HCT116 (cell line): ENCODE measurements around the gene ENPP3. TPM values are rescaled to one million over a fixed set of nuclear protein-coding genes. Genes with fewer than 3 reads are reported as not detected.

Source experiments
- ATAC-seq: fragments of 200-7000 bp; cut with Tn5 transposase; 2 replicates; pipeline ENCODE4 v1.9.1; 2020; ENCODE audit warnings: mild to moderate bottlenecking, moderate library complexity
- BruUV-seq: library from RNA; stranded (reverse); fragments of 400-500 nt; replicated peaks from 2 replicates; lab custom pipeline; 2021; lab: Mats Ljungman, UMichigan
- CTCF ChIA-PET: fragments of 300-600 bp; sonication (Branson Sonifier 250); formaldehyde crosslinking; loops from one replicate; lab custom pipeline; 2021; ENCODE audit warnings: antibody characterized with exemption; lab: Charles Lee
- POLR2A ChIA-PET: fragments of 300-600, 350-600 bp; sonication (Branson Sonifier 250); formaldehyde crosslinking; loops from one replicate; lab custom pipeline; 2021; ENCODE audit warnings: antibody characterized with exemption; lab: Charles Lee
- RAD21 ChIA-PET, 2 experiments: fragments of 300-600 bp; sonication (Branson Sonifier 250); formaldehyde crosslinking; loops; one replicate each; lab custom pipeline; 2023; ENCODE audit warnings: low total read pairs in 2 of 2; ENCODE audit not compliant: uncharacterized antibody in 2 of 2, unreplicated experiment in 2 of 2, low non-redundant PET in 1 of 2; lab: Charles Lee
- DNase-seq: peaks from one replicate; pipeline ENCODE4 v3.0.0-alpha.2; 2010; ENCODE audit warnings: low read depth, low spot score
- H2AFZ ChIP-seq: fragments of 200-600 bp; shearing (Covaris generic), sonication (generic); 2 replicates; pipeline ENCODE4 v1.6.1; 2017; ENCODE audit warnings: low read depth, mixed run types, mixed read lengths, antibody characterized with exemption, low read length; ENCODE audit not compliant: poor library complexity, severe bottlenecking
- H3K27ac ChIP-seq: 2 replicates; pipeline ENCODE4 v1.5.1; 2012; ENCODE audit warnings: low read depth, low read length
- H3K27me3 ChIP-seq: fragments of 200-600 bp; sonication (generic); 2 replicates; pipeline ENCODE4 v1.6.1; 2016; ENCODE audit warnings: mixed run types, low read length, mixed read lengths; ENCODE audit not compliant: insufficient read depth
- H3K36me3 ChIP-seq, 2 experiments: fragments of 200-500 bp in 1 of 2; fragments of 200-600 bp in 1 of 2; sonication (Bioruptor generic) in 1 of 2; sonication (generic) in 1 of 2; 2 replicates each; pipeline versions ENCODE4 v1.5.1 to v1.6.1; 2014 to 2016; ENCODE audit warnings: low read length in 2 of 2, inconsistent platforms in 1 of 2, mixed read lengths in 1 of 2, mixed run types in 1 of 2; ENCODE audit not compliant: insufficient read depth in 2 of 2, control insufficient read depth in 1 of 2
- H3K4me1 ChIP-seq, 2 experiments: fragments of 200-600 bp in 1 of 2; sonication (generic) in 1 of 2; 2 replicates each; pipeline versions ENCODE4 v1.5.1 to v1.6.1; 2012 to 2017; ENCODE audit warnings: low read length in 2 of 2, inconsistent platforms in 1 of 2, mild to moderate bottlenecking in 1 of 2, mixed read lengths in 1 of 2, mixed run types in 1 of 2, moderate library complexity in 1 of 2; ENCODE audit not compliant: insufficient read depth in 2 of 2, control insufficient read depth in 1 of 2
- H3K4me2 ChIP-seq: fragments of 200-600 bp; sonication (generic); 2 replicates; pipeline ENCODE4 v1.6.1; 2017; ENCODE audit warnings: mixed run types, low read length, mixed read lengths
- H3K4me3 ChIP-seq, 2 experiments: fragments of 200-600 bp in 1 of 2; sonication (generic) in 1 of 2; replicated peaks in 1 of 2; 2 replicates each; pipeline ENCODE4 v1.5.1; 2011 to 2016; ENCODE audit warnings: low read length in 2 of 2, control low read depth in 1 of 2, low read depth in 1 of 2, mild to moderate bottlenecking in 1 of 2, mixed read lengths in 1 of 2, mixed run types in 1 of 2
- H3K79me2 ChIP-seq: fragments of 200-600 bp; sonication (generic); 2 replicates; pipeline ENCODE4 v1.6.1; 2017; ENCODE audit warnings: mild to moderate bottlenecking, mixed run types, low read length, moderate library complexity, mixed read lengths; ENCODE audit not compliant: insufficient read depth
- H3K9ac ChIP-seq: fragments of 200-600 bp; sonication (generic); 2 replicates; pipeline ENCODE4 v1.6.1; 2016; ENCODE audit warnings: low read length, mixed read lengths
- H3K9me2 ChIP-seq: fragments of 200-600 bp; sonication (generic), shearing (Covaris generic); 2 replicates; pipeline ENCODE4 v1.6.1; 2017; ENCODE audit warnings: mixed run types, mild to moderate bottlenecking, moderate library complexity; ENCODE audit not compliant: insufficient read depth
- H3K9me3 ChIP-seq, 2 experiments: fragments of 200-500 bp in 1 of 2; fragments of 200-600 bp in 1 of 2; sonication (Bioruptor generic) in 1 of 2; sonication (generic) in 1 of 2; 2 replicates each; pipeline ENCODE4 v1.6.1; 2014 to 2017; ENCODE audit warnings: low read length in 2 of 2, mixed read lengths in 2 of 2, inconsistent platforms in 1 of 2, low read depth in 1 of 2, mild to moderate bottlenecking in 1 of 2, mixed run types in 1 of 2, moderate library complexity in 1 of 2; ENCODE audit not compliant: control insufficient read depth in 1 of 2, insufficient read depth in 1 of 2
- H4K20me1 ChIP-seq: fragments of 200-600 bp; sonication (generic), shearing (Covaris generic); 2 replicates; pipeline ENCODE4 v1.6.1; 2017; ENCODE audit warnings: mixed run types, mild to moderate bottlenecking, moderate library complexity; ENCODE audit not compliant: insufficient read depth
- CBX3 ChIP-seq: IDR thresholded peaks from 2 replicates; pipeline ENCODE4 v1.6.1; 2012; ENCODE audit warnings: low read depth
- EGR1 ChIP-seq: IDR thresholded peaks from 2 replicates; pipeline ENCODE4 v1.6.1; 2012; ENCODE audit warnings: low read depth
- ELF1 ChIP-seq: IDR thresholded peaks from 2 replicates; pipeline ENCODE4 v1.6.1; 2012; ENCODE audit warnings: low read depth, borderline replicate concordance
- EZH2phosphoT487 ChIP-seq: fragments of 200-600 bp; IDR thresholded peaks from 2 replicates; pipeline ENCODE4 v1.6.1; 2018; ENCODE audit warnings: antibody characterized with exemption, borderline replicate concordance
- FOSL1 ChIP-seq: IDR thresholded peaks from 2 replicates; pipeline ENCODE4 v1.6.1; 2012; ENCODE audit warnings: low read depth
- POLR2AphosphoS5 ChIP-seq: IDR thresholded peaks from 2 replicates; pipeline ENCODE4 v1.6.1; 2011; ENCODE audit warnings: mild to moderate bottlenecking, low read depth, low read length, moderate library complexity
- SIN3A ChIP-seq: IDR thresholded peaks from 2 replicates; pipeline ENCODE4 v1.6.1; 2012; ENCODE audit warnings: low read depth
- SP1 ChIP-seq: IDR thresholded peaks from 2 replicates; pipeline ENCODE4 v1.6.1; 2012; ENCODE audit warnings: low read depth
- SRF ChIP-seq: IDR thresholded peaks from 2 replicates; pipeline ENCODE4 v1.6.1; 2012; ENCODE audit warnings: low read depth
- TCF7L2 ChIP-seq: IDR thresholded peaks from 2 replicates; pipeline ENCODE4 v1.7.0; 2011; ENCODE audit warnings: borderline replicate concordance, inconsistent platforms; ENCODE audit not compliant: insufficient read depth, insufficient read length; ENCODE audit errors: extremely low read depth
- YY1 ChIP-seq: IDR thresholded peaks from 2 replicates; pipeline ENCODE4 v1.6.1; 2011; ENCODE audit warnings: low read length, low read depth, moderate library complexity, mild to moderate bottlenecking; ENCODE audit not compliant: insufficient replicate concordance; ENCODE audit errors: extremely low read depth
- ZBTB33 ChIP-seq: IDR thresholded peaks from 2 replicates; pipeline ENCODE4 v1.6.1; 2011; ENCODE audit warnings: mild to moderate bottlenecking, low read length, moderate library complexity; ENCODE audit not compliant: insufficient replicate concordance; ENCODE audit errors: extremely low read depth
- ZFX ChIP-seq: fragments of 450-650 bp; IDR thresholded peaks from 2 replicates; pipeline ENCODE4 v1.6.1; 2017
- intact Hi-C: fragments of 100-400 bp; cut with micrococcal nuclease; formaldehyde crosslinking; loops from 2 replicates; pipeline ENCODE4 v1.10.0; 2022
- total RNA-seq: library from RNA; stranded (reverse); gene quantifications from one replicate; pipeline ENCODE4 v1.2.1, GENCODE V29; 2021; ENCODE audit not compliant: unreplicated experiment
- TF ChIP-seq, protein P1 (sequence below): IDR thresholded peaks from 2 replicates; pipeline ENCODE4 v1.6.1; 2012

The ENPP3 gene
- total RNA-seq, 1 experiment from 2014 or later = 0.15 TPM

GRCh38 chr6:131678442-131678841 lies 41.3 kb downstream of the ENPP3 start (continued):
- TF ChIP-seq TCF7L2 = no peak
- no peak for TF ChIP-seq YY1

DNA sequence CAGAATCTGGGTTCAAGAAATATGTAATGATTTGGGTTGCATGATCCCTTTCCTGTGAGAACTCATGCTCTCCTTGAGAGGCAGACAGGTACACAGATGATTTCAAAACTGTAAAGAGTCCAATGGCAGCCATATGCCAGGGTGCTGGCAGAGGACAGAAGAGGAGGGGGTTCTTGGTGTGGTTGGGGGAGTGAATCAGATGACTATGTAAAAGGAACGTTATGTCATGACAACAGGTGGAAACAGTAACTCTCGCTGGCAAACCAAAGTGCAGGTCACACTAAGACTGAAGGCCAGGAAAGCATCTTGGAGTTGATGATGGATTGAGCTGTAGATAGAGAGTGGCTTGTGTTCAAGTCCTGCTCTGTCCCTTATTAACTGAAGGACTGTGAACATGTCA lies 43.8 kb downstream of the ENPP3 start:
- H3K36me3 ChIP-seq = no peaks in the 10 kb centered on the region
- peaks cover 5% of the 10 kb centered on the region; the same call in 1 of the 2 replicates for H3K9me2 ChIP-seq
- no peaks in the 10 kb centered on the region for H3K27me3 ChIP-seq
- intact Hi-C loops = no loop called here
- H3K4me2 ChIP-seq = no peak overlapping the region
- no peaks in the 10 kb centered on the region for H3K4me1 ChIP-seq
- TF ChIP-seq, protein P1, sequence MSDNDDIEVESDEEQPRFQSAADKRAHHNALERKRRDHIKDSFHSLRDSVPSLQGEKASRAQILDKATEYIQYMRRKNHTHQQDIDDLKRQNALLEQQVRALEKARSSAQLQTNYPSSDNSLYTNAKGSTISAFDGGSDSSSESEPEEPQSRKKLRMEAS = no peak
- TF ChIP-seq CBX3 = no peak
- no peak for TF ChIP-seq SP1
- TF ChIP-seq SRF = no peak
- no peak for TF ChIP-seq EZH2phosphoT487
- no peaks in the 10 kb centered on the region for H4K20me1 ChIP-seq
- DNase-seq (no peak), ATAC-seq (no peak)
- H3K27ac ChIP-seq = no peak overlapping the region
- POLR2A ChIA-PET = interaction anchor here (0.5 kb wide), 1 partner anchor 451 kb away, joined by 5 read pairs; no protein-coding TSS in a partner anchor
- BruUV-seq = no TSS peak
- H2AFZ ChIP-seq = no peak overlapping the region
- RAD21 ChIA-PET = no interaction called here
- H3K9ac ChIP-seq = no peak overlapping the region
- H3K79me2 ChIP-seq = no peaks in the 10 kb centered on the region
- H3K9me3 ChIP-seq = no peaks in the 10 kb centered on the region
- CTCF ChIA-PET = no interaction called here
- no peak overlapping the region for H3K4me3 ChIP-seq

DNA sequence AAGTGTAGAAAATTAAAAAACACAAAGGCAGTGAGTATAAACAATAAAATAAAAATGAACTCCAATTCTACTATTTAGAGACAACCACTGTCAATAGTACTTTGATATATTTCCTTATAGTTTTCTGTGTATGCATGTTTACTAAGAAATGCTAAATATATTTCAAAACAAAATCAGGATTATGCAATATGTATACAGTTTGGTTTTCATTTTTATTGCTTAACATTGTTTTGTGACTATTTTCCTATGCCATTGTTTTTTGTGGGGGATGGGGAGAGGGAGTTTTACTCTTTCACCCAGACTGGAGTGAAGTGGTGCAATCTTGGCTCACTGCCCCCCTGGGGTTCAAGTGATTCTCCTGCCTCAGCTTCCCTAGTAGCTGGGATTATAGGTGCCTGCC lies 44.5 kb downstream of the ENPP3 start:
- H3K36me3 ChIP-seq = no peaks in the 10 kb centered on the region
- ATAC-seq = no peak
- no TSS peak for BruUV-seq

More for the DNA sequence above, 44.5 kb downstream of the ENPP3 start:
- ChIA-PET RAD21 (no interaction called here), POLR2A (no interaction called here), CTCF (no interaction called here)
- no peak overlapping the region for H3K9ac ChIP-seq
- H4K20me1 ChIP-seq = no peaks in the 10 kb centered on the region
- H3K4me2 ChIP-seq = no peak overlapping the region
- H3K27me3 ChIP-seq = no peaks in the 10 kb centered on the region
- H3K9me3 ChIP-seq = no peaks in the 10 kb centered on the region
- no peaks in the 10 kb centered on the region for H3K79me2 ChIP-seq
- DNase-seq = no peak
- no peak overlapping the region for H3K27ac ChIP-seq
- intact Hi-C loops = no loop called here
- no peaks in the 10 kb centered on the region for H3K4me1 ChIP-seq
- H3K4me3 ChIP-seq = no peak overlapping the region
- H3K9me2 ChIP-seq = peaks cover 5% of the 10 kb centered on the region; the same call in 1 of the 2 replicates
- TF ChIP-seq ELF1 = no peak
- TF ChIP-seq YY1 = no peak
- TF ChIP-seq FOSL1 = no peak
- TF ChIP-seq EZH2phosphoT487 = no peak
- TF ChIP-seq ZFX = no peak
- TF ChIP-seq ZBTB33 = no peak
- no peak for TF ChIP-seq CBX3
- TF ChIP-seq TCF7L2 = no peak
- TF ChIP-seq POLR2AphosphoS5 = no peak
- no peak for TF ChIP-seq EGR1
- no peak for TF ChIP-seq SIN3A
- no peak overlapping the region for H2AFZ ChIP-seq
